Chondrocyte (in vitro differentiated cells): ENCODE data around the gene LRRC71. TPM values are rescaled to one million over a fixed set of nuclear protein-coding genes. Genes with fewer than 3 reads are reported as not detected.

Source experiments
- DNase-seq: peaks from one replicate; pipeline ENCODE4 v3.0.0; 2021; ENCODE audit warnings: mixed read lengths, low spot score
- H3K27ac Mint-ChIP-seq: one replicate; pipeline ENCODE4 v1.8.0; 2021; ENCODE audit warnings: mild to moderate bottlenecking, moderate library complexity, mixed read lengths; ENCODE audit not compliant: unreplicated experiment
- H3K27me3 Mint-ChIP-seq: 2 replicates; pipeline ENCODE4 v1.8.0; 2021; ENCODE audit warnings: low read depth, mixed read lengths
- H3K36me3 Mint-ChIP-seq: 2 replicates; pipeline ENCODE4 v1.8.0; 2021; ENCODE audit warnings: low read depth, mixed read lengths
- H3K4me1 Mint-ChIP-seq: 2 replicates; pipeline ENCODE4 v1.8.0; 2021; ENCODE audit warnings: low read depth, mild to moderate bottlenecking, mixed read lengths
- H3K4me3 Mint-ChIP-seq: one replicate; pipeline ENCODE4 v1.8.0; 2021; ENCODE audit warnings: mild to moderate bottlenecking, moderate library complexity, mixed read lengths; ENCODE audit not compliant: unreplicated experiment
- H3K9me3 Mint-ChIP-seq: 2 replicates; pipeline ENCODE4 v1.8.0; 2021; ENCODE audit warnings: low read depth, mixed read lengths
- CTCF ChIP-seq: fragments of 200-600 bp; sonication (generic); IDR thresholded peaks from 2 replicates; pipeline ENCODE4 v1.5.0; 2021; ENCODE audit warnings: antibody characterized with exemption, mild to moderate bottlenecking, moderate library complexity
- total RNA-seq: library from RNA; stranded (reverse); gene quantifications from 3 replicates; pipeline ENCODE4 v1.2.1, GENCODE V29; 2021

LRRC71 gene
- total RNA-seq, 1 donor from 2014 or later = not detected

- Mint-ChIP-seq H3K4me1 (no peaks in the 10 kb centered on the region), H3K27ac (no peak overlapping the region), H3K4me3 (no peak overlapping the region), H3K27me3 (peaks cover 29% of the 10 kb centered on the region), H3K9me3 (no peaks in the 10 kb centered on the region), H3K36me3 (no peaks in the 10 kb centered on the region)
- DNase-seq = no peak
- TF ChIP-seq CTCF = peak; percentile 18
These were observed 44.2 kb upstream of the LRRC71 start for GRCh38 chr1:156876281-156876680.

- peaks cover 39% of the 10 kb centered on the region for H3K27me3 Mint-ChIP-seq
- no peaks in the 10 kb centered on the region for H3K9me3 Mint-ChIP-seq
- H3K4me3 Mint-ChIP-seq = no peak overlapping the region
- H3K36me3 Mint-ChIP-seq = no peaks in the 10 kb centered on the region
- H3K4me1 Mint-ChIP-seq = no peaks in the 10 kb centered on the region
- no peak for TF ChIP-seq CTCF
- no peak overlapping the region for H3K27ac Mint-ChIP-seq
- DNase-seq = no peak
These were observed 42.8 kb upstream of the LRRC71 start for GRCh38 chr1:156877433-156878170.

- TF ChIP-seq CTCF = no peak
- Mint-ChIP-seq H3K9me3 (no peaks in the 10 kb centered on the region), H3K27me3 (peaks cover 54% of the 10 kb centered on the region), H3K27ac (no peak overlapping the region), H3K4me3 (no peak overlapping the region), H3K36me3 (no peaks in the 10 kb centered on the region), H3K4me1 (no peaks in the 10 kb centered on the region)
- no peak for DNase-seq
These were observed 40.6 kb upstream of the LRRC71 start for GRCh38 chr1:156879876-156880275.

GRCh38 chr1:156880473-156880872, 40.0 kb upstream of the LRRC71 start:
- H3K27me3 Mint-ChIP-seq = peaks cover 54% of the 10 kb centered on the region
- no peak for TF ChIP-seq CTCF

GRCh38 chr1:156881101-156881500, 39.3 kb upstream of the LRRC71 start:
- DNase-seq = no peak
- no peak for TF ChIP-seq CTCF
- H3K4me1 Mint-ChIP-seq = no peaks in the 10 kb centered on the region
- H3K4me3 Mint-ChIP-seq = no peak overlapping the region
- H3K9me3 Mint-ChIP-seq = no peaks in the 10 kb centered on the region
- no peak overlapping the region for H3K27ac Mint-ChIP-seq
- H3K36me3 Mint-ChIP-seq = no peaks in the 10 kb centered on the region
- peaks cover 54% of the 10 kb centered on the region for H3K27me3 Mint-ChIP-seq

More at GRCh38 chr1:156880473-156880872, 40.0 kb upstream of the LRRC71 start:
- DNase-seq = no peak
- no peaks in the 10 kb centered on the region for H3K4me1 Mint-ChIP-seq
- no peaks in the 10 kb centered on the region for H3K9me3 Mint-ChIP-seq
- no peaks in the 10 kb centered on the region for H3K36me3 Mint-ChIP-seq
- H3K27ac Mint-ChIP-seq = no peak overlapping the region
- no peak overlapping the region for H3K4me3 Mint-ChIP-seq
